Naive thymus-derived CD4-positive, alpha-beta T cell (primary cell): ENCODE measurements around the gene ELOVL1. TPM values are rescaled to one million over a fixed set of nuclear protein-coding genes. Genes with fewer than 3 reads are reported as not detected.
A peak's percentile ranks its signal among the peaks of the same experiment; 100 is the strongest.

Experiments
- ATAC-seq: fragments of 150-1000 bp; cut with Tn5 transposase; 2 replicates; pipeline ENCODE4 v1.10.0; 2021; ENCODE audit warnings: mild to moderate bottlenecking, moderate library complexity
- CTCF ChIA-PET: fragments of 350-600 bp; sonication (Branson Sonifier 250); formaldehyde crosslinking; loops from one replicate; lab custom pipeline; 2021; ENCODE audit warnings: antibody characterized with exemption; lab: Charles Lee
- POLR2A ChIA-PET: fragments of 350-600 bp; sonication (Branson Sonifier 250); formaldehyde crosslinking; loops from one replicate; lab custom pipeline; 2021; ENCODE audit warnings: antibody characterized with exemption, inconsistent platforms; lab: Charles Lee
- DNase-seq, 9 donors: peaks; one replicate each; pipeline versions ENCODE4 v3.0.0 to v3.0.0-alpha.2; 2020 to 2022; ENCODE audit warnings: mixed read lengths in 1 of 9
- H3K27ac ChIP-seq: one replicate; pipeline ENCODE4 v1.7.0; 2013; ENCODE audit warnings: mild to moderate bottlenecking, low read depth, low read length, moderate library complexity
- H3K27me3 ChIP-seq, 2 donors: one replicate each; pipeline ENCODE4 v1.7.0; 2013; ENCODE audit warnings: low read length in 2 of 2, mild to moderate bottlenecking in 2 of 2, moderate library complexity in 2 of 2; ENCODE audit not compliant: control insufficient read depth in 2 of 2, insufficient read depth in 2 of 2
- H3K36me3 ChIP-seq, 3 experiments: 1 replicate in 2 of 3; 2 replicates in 1 of 3; pipeline ENCODE4 v1.7.0; 2013; ENCODE audit warnings: low read length in 3 of 3, mild to moderate bottlenecking in 3 of 3, moderate library complexity in 1 of 3; ENCODE audit not compliant: insufficient read depth in 3 of 3, control insufficient read depth in 2 of 3
- H3K4me1 ChIP-seq, 2 donors: one replicate each; pipeline ENCODE4 v1.7.0; 2013; ENCODE audit warnings: low read length in 2 of 2, mild to moderate bottlenecking in 2 of 2, moderate library complexity in 1 of 2; ENCODE audit not compliant: control insufficient read depth in 2 of 2, insufficient read depth in 2 of 2
- H3K4me3 ChIP-seq: 2 replicates; pipeline ENCODE4 v1.7.0; 2013; ENCODE audit warnings: mild to moderate bottlenecking, low read length
- H3K9me3 ChIP-seq, 3 experiments: 1 replicate in 2 of 3; 2 replicates in 1 of 3; pipeline ENCODE4 v1.7.0; 2013; ENCODE audit warnings: low read length in 3 of 3; ENCODE audit not compliant: control insufficient read depth in 2 of 3
- H3K27ac Mint-ChIP-seq, 9 donors: one replicate each; pipeline ENCODE4 v1.8.0; 2020 to 2022; ENCODE audit warnings: mixed read lengths in 9 of 9, mild to moderate bottlenecking in 8 of 9, moderate library complexity in 5 of 9, inconsistent platforms in 2 of 9
- H3K27me3 Mint-ChIP-seq, 5 donors: one replicate each; pipeline ENCODE4 v1.8.0; 2021 to 2022; ENCODE audit warnings: mixed read lengths in 5 of 5, mild to moderate bottlenecking in 1 of 5
- H3K36me3 Mint-ChIP-seq, 5 donors: one replicate each; pipeline ENCODE4 v1.8.0; 2020 to 2022; ENCODE audit warnings: mixed read lengths in 5 of 5, mild to moderate bottlenecking in 3 of 5, inconsistent platforms in 1 of 5
- H3K4me1 Mint-ChIP-seq, 7 donors: one replicate each; pipeline ENCODE4 v1.8.0; 2020 to 2022; ENCODE audit warnings: mixed read lengths in 7 of 7, mild to moderate bottlenecking in 3 of 7, inconsistent platforms in 1 of 7
- H3K4me3 Mint-ChIP-seq, 10 donors: one replicate each; pipeline ENCODE4 v1.8.0; 2020 to 2022; ENCODE audit warnings: mild to moderate bottlenecking in 10 of 10, mixed read lengths in 10 of 10, moderate library complexity in 6 of 10, inconsistent platforms in 2 of 10
- H3K9me3 Mint-ChIP-seq, 11 donors: one replicate each; pipeline ENCODE4 v1.8.0; 2020 to 2022; ENCODE audit warnings: mixed read lengths in 11 of 11, mild to moderate bottlenecking in 4 of 11, inconsistent platforms in 1 of 11, moderate library complexity in 1 of 11
- intact Hi-C, 2 donors: fragments of 100-400 bp; cut with micrococcal nuclease; formaldehyde crosslinking; loops; one replicate each; pipeline ENCODE4 v1.15.1; 2023
- polyA plus RNA-seq, 2 donors: library from polyadenylated mRNA; unstranded; fragments of 300-500 nt; fragmentation: Illumina TruSeq; gene quantifications; one replicate each; pipeline ENCODE4 v1.2.3, GENCODE V29; 2021
- total RNA-seq, 6 experiments: library from RNA in 5 of 6; stranded (reverse) in 5 of 6; gene quantifications; 1 replicate in 5 of 6; 2 replicates in 1 of 6; pipeline ENCODE4 v1.2.3 and lab custom pipeline; 2021 to 2026

The ELOVL1 gene
- total and polyA plus RNA-seq, 7 experiments from 2014 or later, result 25.9 to 65.3 (median 34.6) TPM

- DNase-seq (no peak), ATAC-seq (no peak)
- H3K4me3 Mint-ChIP-seq, result no peak overlapping the region
- peaks cover 0 to under 1% (median 0%) of the 10 kb centered on the region in 5 donors for H3K36me3 Mint-ChIP-seq
- no peak overlapping the region for H3K27ac ChIP-seq
- ChIA-PET CTCF (no interaction called here), POLR2A (interaction anchor here (0.7 kb wide), 1 partner anchor 13 kb away, joined by 3 read pairs; no protein-coding TSS in a partner anchor)
- no peaks in the 10 kb centered on the region for H3K9me3 Mint-ChIP-seq
- peak overlapping the region in 6 of 9 donors; percentile 25 to 86 (median 64) for H3K27ac Mint-ChIP-seq
- peaks cover 0 to 4% of the 10 kb centered on the region in 2 donors for H3K4me1 ChIP-seq
- H3K9me3 ChIP-seq, result no peaks in the 10 kb centered on the region
- no peaks in the 10 kb centered on the region for H3K27me3 Mint-ChIP-seq
- no peak overlapping the region for H3K4me3 ChIP-seq
- no peaks in the 10 kb centered on the region for H3K36me3 ChIP-seq
- no peaks in the 10 kb centered on the region for H3K27me3 ChIP-seq
- intact Hi-C loops, result loop anchor here in 1 of 2 donors (10.0 kb wide), 1 partner anchor 304 kb away; the partner anchor contains the start of gene KDM4A
- peaks cover 8 to 12% (median 9%) of the 10 kb centered on the region in 7 donors for H3K4me1 Mint-ChIP-seq
Measured at GRCh38 chr1:43350976-43351375, 16.8 kb downstream of the ELOVL1 start.

GRCh38 chr1:43349594-43350306 lies 18.1 kb downstream of the ELOVL1 start:
- Histone ChIP-seq H3K9me3 (no peaks in the 10 kb centered on the region), H3K4me1 (peaks cover 0 to 4% of the 10 kb centered on the region in 2 donors), H3K36me3 (no peaks in the 10 kb centered on the region), H3K4me3 (peak overlapping the region; percentile 35), H3K27me3 (no peaks in the 10 kb centered on the region), H3K27ac (peak overlapping the region; percentile 79)
- peak overlapping the region; percentile 60 to 97 (median 94) for H3K27ac Mint-ChIP-seq
- H3K27me3 Mint-ChIP-seq, result no peaks in the 10 kb centered on the region
- intact Hi-C loops, result loop anchor here in 1 of 2 donors (1.0 to 10.0 kb wide), 3 partner anchors 9 to 305 kb away; partner anchors contain the start of genes CDC20, ELOVL1 and KDM4A
- no peaks in the 10 kb centered on the region for H3K9me3 Mint-ChIP-seq
- peaks cover 8 to 11% (median 9%) of the 10 kb centered on the region in 7 donors for H3K4me1 Mint-ChIP-seq
- ChIA-PET CTCF (no interaction called here), POLR2A (no interaction called here)
- no peak for ATAC-seq
- H3K4me3 Mint-ChIP-seq, result peak overlapping the region; percentile 68 to 89 (median 79)
- H3K36me3 Mint-ChIP-seq, result no peaks in the 10 kb centered on the region
- DNase-seq, result no peak

GRCh38 chr1:43348809-43349593 lies 18.8 kb downstream of the ELOVL1 start:
- Mint-ChIP-seq H3K4me3 (peak overlapping the region; percentile 68 to 89 (median 79)), H3K27ac (peak overlapping the region; percentile 60 to 97 (median 94)), H3K9me3 (no peaks in the 10 kb centered on the region), H3K36me3 (no peaks in the 10 kb centered on the region), H3K27me3 (no peaks in the 10 kb centered on the region), H3K4me1 (peaks cover 8 to 11% (median 9%) of the 10 kb centered on the region in 7 donors)
- DNase-seq (peak; percentile 26 to 79 (median 58)), ATAC-seq (peak; percentile 91)
- no peaks in the 10 kb centered on the region for H3K27me3 ChIP-seq
- no peaks in the 10 kb centered on the region for H3K9me3 ChIP-seq
- CTCF ChIA-PET, result no interaction called here
- peak overlapping the region; percentile 79 for H3K27ac ChIP-seq
- H3K36me3 ChIP-seq, result no peaks in the 10 kb centered on the region
- peaks cover 0 to 4% of the 10 kb centered on the region in 2 donors for H3K4me1 ChIP-seq
- peak overlapping the region; percentile 35 for H3K4me3 ChIP-seq
- intact Hi-C loops, result loop anchor here in 1 of 2 donors (1.0 kb wide), 2 partner anchors 9 to 19 kb away; partner anchors contain the start of genes CDC20 and ELOVL1
- POLR2A ChIA-PET, result interaction anchor here (0.9 to 1.3 kb wide), 2 partner anchors 10 to 41 kb away, joined by 4 read pairs; partner anchors contain the start of gene CDC20

GRCh38 chr1:43348343-43348808 lies 19.4 kb downstream of the ELOVL1 start:
- no peaks in the 10 kb centered on the region for H3K36me3 Mint-ChIP-seq
- H3K27ac ChIP-seq, result peak overlapping the region; percentile 79
- H3K4me1 Mint-ChIP-seq, result peaks cover 8 to 11% (median 9%) of the 10 kb centered on the region in 7 donors
- POLR2A ChIA-PET, result interaction anchor here (0.9 to 1.3 kb wide), 2 partner anchors 10 to 42 kb away, joined by 4 read pairs; partner anchors contain the start of gene CDC20
- H3K27me3 Mint-ChIP-seq, result no peaks in the 10 kb centered on the region
- intact Hi-C loops, result no loop called here
- H3K27me3 ChIP-seq, result no peaks in the 10 kb centered on the region
- no peaks in the 10 kb centered on the region for H3K9me3 Mint-ChIP-seq
- DNase-seq, result no peak
- ATAC-seq, result no peak
- peaks cover 0 to 4% of the 10 kb centered on the region in 2 donors for H3K4me1 ChIP-seq
- CTCF ChIA-PET, result no interaction called here
- H3K4me3 Mint-ChIP-seq, result peak overlapping the region in 6 of 10 donors; percentile 27 to 80 (median 61)
- no peaks in the 10 kb centered on the region for H3K36me3 ChIP-seq
- no peaks in the 10 kb centered on the region for H3K9me3 ChIP-seq
- H3K27ac Mint-ChIP-seq, result peak overlapping the region in 5 of 9 donors; percentile 23 to 85 (median 33)
- H3K4me3 ChIP-seq, result peak overlapping the region; percentile 27

GRCh38 chr1:43346636-43347035 lies 21.2 kb downstream of the ELOVL1 start:
- Mint-ChIP-seq H3K9me3 (no peaks in the 10 kb centered on the region), H3K27me3 (no peaks in the 10 kb centered on the region), H3K4me3 (no peak overlapping the region), H3K4me1 (peaks cover 5 to 11% (median 8%) of the 10 kb centered on the region in 7 donors), H3K27ac (no peak overlapping the region), H3K36me3 (no peaks in the 10 kb centered on the region)
- Histone ChIP-seq H3K4me3 (no peak overlapping the region), H3K27ac (no peak overlapping the region), H3K36me3 (no peaks in the 10 kb centered on the region), H3K9me3 (no peaks in the 10 kb centered on the region), H3K4me1 (peaks cover 0 to 4% of the 10 kb centered on the region in 2 donors), H3K27me3 (no peaks in the 10 kb centered on the region)
- intact Hi-C loops, result no loop called here
- ChIA-PET POLR2A (no interaction called here), CTCF (no interaction called here)
- ATAC-seq (no peak), DNase-seq (no peak)

GRCh38 chr1:43345120-43345519 lies 22.7 kb downstream of the ELOVL1 start:
- Histone ChIP-seq H3K4me1 (peaks cover 0 to 4% of the 10 kb centered on the region in 2 donors), H3K9me3 (no peaks in the 10 kb centered on the region), H3K4me3 (no peak overlapping the region), H3K27me3 (no peaks in the 10 kb centered on the region), H3K36me3 (no peaks in the 10 kb centered on the region), H3K27ac (no peak overlapping the region)
- Mint-ChIP-seq H3K27me3 (peaks cover 0 to 5% (median 0%) of the 10 kb centered on the region in 5 donors), H3K36me3 (no peaks in the 10 kb centered on the region), H3K27ac (no peak overlapping the region), H3K4me3 (no peak overlapping the region), H3K4me1 (peaks cover 5 to 11% (median 8%) of the 10 kb centered on the region in 7 donors), H3K9me3 (no peaks in the 10 kb centered on the region)
- no peak for ATAC-seq
- intact Hi-C loops, result no loop called here
- POLR2A ChIA-PET, result interaction anchor here (0.6 kb wide), 1 partner anchor 108 kb away, joined by 4 read pairs; no protein-coding TSS in a partner anchor
- CTCF ChIA-PET, result no interaction called here
- DNase-seq, result no peak
